22Rv1 (cell line): ENCODE data around the gene DHFR2.
"Not testable (repeated sequence)": the region's sequence is repeated elsewhere in the genome, so short reads cannot be mapped to it uniquely, and the experiment has no call there.

Experiments
- ZFX ChIP-seq: fragments of 450-650 bp; IDR thresholded peaks from 2 replicates; pipeline ENCODE4 v1.6.1; 2017; ENCODE audit warnings: antibody characterized with exemption, borderline replicate concordance
- TF ChIP-seq, protein P1 (sequence below): fragments of 450-650 bp; IDR thresholded peaks from 2 replicates; pipeline ENCODE4 v1.5.1; 2017; ENCODE audit warnings: mild to moderate bottlenecking

DNA sequence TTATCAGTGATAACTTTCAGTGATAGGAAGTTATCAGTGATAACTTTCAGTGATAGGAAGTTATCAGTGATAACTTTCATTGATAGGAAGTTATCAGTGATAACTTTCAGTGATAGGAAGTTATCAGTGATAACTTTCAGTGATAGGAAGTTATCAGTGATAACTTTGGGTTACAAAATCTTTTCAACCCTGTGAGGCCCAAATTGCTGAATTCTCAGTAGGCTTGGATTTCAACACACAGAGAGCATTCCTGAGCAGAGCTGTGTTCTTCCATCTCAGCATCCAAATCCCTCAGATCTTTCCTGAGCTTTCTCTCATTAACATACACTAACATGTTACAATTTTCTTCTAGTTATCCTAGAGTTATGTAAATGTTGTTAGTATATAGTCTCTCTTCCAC, 47.5 kb upstream of the DHFR2 start:
- TF ChIP-seq, protein P1, sequence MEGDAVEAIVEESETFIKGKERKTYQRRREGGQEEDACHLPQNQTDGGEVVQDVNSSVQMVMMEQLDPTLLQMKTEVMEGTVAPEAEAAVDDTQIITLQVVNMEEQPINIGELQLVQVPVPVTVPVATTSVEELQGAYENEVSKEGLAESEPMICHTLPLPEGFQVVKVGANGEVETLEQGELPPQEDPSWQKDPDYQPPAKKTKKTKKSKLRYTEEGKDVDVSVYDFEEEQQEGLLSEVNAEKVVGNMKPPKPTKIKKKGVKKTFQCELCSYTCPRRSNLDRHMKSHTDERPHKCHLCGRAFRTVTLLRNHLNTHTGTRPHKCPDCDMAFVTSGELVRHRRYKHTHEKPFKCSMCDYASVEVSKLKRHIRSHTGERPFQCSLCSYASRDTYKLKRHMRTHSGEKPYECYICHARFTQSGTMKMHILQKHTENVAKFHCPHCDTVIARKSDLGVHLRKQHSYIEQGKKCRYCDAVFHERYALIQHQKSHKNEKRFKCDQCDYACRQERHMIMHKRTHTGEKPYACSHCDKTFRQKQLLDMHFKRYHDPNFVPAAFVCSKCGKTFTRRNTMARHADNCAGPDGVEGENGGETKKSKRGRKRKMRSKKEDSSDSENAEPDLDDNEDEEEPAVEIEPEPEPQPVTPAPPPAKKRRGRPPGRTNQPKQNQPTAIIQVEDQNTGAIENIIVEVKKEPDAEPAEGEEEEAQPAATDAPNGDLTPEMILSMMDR = not testable (repeated sequence)
- not testable (repeated sequence) for TF ChIP-seq ZFX
